ENCODE results near the gene ILDR1. TPM values are rescaled to one million over a fixed set of nuclear protein-coding genes. Genes with fewer than 3 reads are reported as not detected.

ILDR1 gene
- total and polyA plus RNA-seq, 2 donors (not counting 3 experiments of a cell fraction or from before 2014, with no cell fraction given) = not detected

DNA sequence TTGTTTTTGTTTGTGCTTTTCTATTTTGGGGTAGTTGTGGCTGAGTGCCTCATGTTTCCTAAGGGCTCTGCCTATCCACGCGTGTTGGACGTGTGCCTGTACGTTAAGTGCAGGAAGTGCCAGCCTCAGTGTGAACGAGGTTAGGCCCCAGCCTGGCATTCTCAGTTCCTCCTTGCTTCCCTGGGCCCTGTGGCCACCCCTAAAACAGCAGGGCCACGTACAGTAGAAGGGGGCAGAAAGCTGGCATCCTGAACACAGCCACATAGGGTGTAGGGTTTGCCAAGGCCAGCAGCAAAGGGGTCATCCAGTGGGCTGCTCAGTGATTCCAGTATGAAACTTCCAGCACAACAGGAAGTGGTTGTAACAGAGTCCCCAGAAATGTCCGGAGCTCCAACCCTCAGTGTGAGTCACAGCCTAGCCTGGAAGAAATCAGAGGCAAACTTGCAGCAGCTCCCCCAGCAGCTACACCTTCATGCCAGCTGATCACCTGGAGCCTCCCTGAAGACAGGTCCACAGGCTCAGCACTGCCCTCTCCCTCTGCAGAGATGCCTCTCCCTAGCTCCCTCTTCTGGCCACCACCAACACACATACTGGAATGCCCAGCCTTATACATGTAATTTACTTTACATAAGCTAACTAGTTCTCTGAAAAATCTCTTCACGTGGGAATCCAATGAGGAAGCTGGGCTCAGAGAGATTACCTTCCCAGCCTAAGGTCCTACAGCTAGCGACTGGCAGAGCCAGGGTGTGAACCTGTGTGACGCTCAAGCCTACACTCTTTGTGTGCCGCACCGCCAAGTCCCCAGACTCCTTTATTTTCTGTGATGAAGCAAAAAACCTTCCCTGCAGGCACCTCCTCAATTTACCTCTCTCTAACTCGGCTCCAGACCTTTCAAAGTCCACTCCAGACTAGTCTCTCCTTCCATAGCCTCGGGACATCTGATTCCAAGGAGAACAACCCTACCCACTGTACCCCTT, 26.6 kb downstream of the ILDR1 start:
- Histone ChIP-seq H2AFZ (ENCODE audit: low read depth, low read length) (peak overlapping the region; percentile 71), H3K9me1 (replicated peaks; ENCODE audit: control insufficient read depth, extremely low read depth, insufficient read depth, low read length) (no peaks in the 10 kb centered on the region), H3K4me1 (ENCODE audit: control insufficient read depth, extremely low read depth, insufficient read depth, low read length) (peaks cover 51% of the 10 kb centered on the region), H3K4me2 (ENCODE audit: insufficient read depth, low read length) (peak overlapping the region; percentile 7), H3K79me2 (ENCODE audit: control insufficient read depth, insufficient read depth, low read length) (no peaks in the 10 kb centered on the region), H3K36me3 (ENCODE audit: control insufficient read depth in 2 of 2, extremely low read depth in 1 of 2, insufficient read depth in 2 of 2, low read length in 2 of 2) (no peaks in the 10 kb centered on the region), H3K9me3 (replicated peaks; ENCODE audit: control insufficient read depth, insufficient read depth, low read length) (no peaks in the 10 kb centered on the region), H3K9ac (replicated peaks; ENCODE audit: extremely low read depth, insufficient read depth, low read length) (no peak overlapping the region), H4K20me1 (replicated peaks; ENCODE audit: control insufficient read depth, extremely low read depth, insufficient read depth, low read length) (no peaks in the 10 kb centered on the region), H3K27ac (ENCODE audit: insufficient read depth, low read depth, low read length) (peak overlapping the region; percentile 63), H3K4me3 (replicated peaks in 1 of 3; ENCODE audit: insufficient read depth in 1 of 3, low read depth in 1 of 3, low read length in 3 of 3) (no peak overlapping the region), H3K27me3 (ENCODE audit: control insufficient read depth in 2 of 2, insufficient read depth in 2 of 2, low read length in 2 of 2) (no peaks in the 10 kb centered on the region)
- BruUV-seq (replicated peaks) = no TSS peak
- DNase-seq (ENCODE audit: low read depth, low spot score) (peak; percentile 74), FAIRE-seq (peak; percentile 92)
- TF ChIP-seq, protein P1, sequence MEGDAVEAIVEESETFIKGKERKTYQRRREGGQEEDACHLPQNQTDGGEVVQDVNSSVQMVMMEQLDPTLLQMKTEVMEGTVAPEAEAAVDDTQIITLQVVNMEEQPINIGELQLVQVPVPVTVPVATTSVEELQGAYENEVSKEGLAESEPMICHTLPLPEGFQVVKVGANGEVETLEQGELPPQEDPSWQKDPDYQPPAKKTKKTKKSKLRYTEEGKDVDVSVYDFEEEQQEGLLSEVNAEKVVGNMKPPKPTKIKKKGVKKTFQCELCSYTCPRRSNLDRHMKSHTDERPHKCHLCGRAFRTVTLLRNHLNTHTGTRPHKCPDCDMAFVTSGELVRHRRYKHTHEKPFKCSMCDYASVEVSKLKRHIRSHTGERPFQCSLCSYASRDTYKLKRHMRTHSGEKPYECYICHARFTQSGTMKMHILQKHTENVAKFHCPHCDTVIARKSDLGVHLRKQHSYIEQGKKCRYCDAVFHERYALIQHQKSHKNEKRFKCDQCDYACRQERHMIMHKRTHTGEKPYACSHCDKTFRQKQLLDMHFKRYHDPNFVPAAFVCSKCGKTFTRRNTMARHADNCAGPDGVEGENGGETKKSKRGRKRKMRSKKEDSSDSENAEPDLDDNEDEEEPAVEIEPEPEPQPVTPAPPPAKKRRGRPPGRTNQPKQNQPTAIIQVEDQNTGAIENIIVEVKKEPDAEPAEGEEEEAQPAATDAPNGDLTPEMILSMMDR (IDR thresholded peaks at IDR 0.05; ENCODE audit: extremely low read depth in 1 of 2, insufficient read depth in 1 of 2, low read depth in 1 of 2, low read length in 2 of 2) = peak; percentile 32 to 62
- TF ChIP-seq MYC (IDR thresholded peaks at IDR 0.05; ENCODE audit: low read depth, low read length) (no peak), POLR2AphosphoS5 (IDR thresholded peaks at IDR 0.05; ENCODE audit: insufficient read depth, low read depth, low read length) (peak; percentile 40), POLR2A (IDR thresholded peaks at IDR 0.05; ENCODE audit: low read depth, low read length) (no peak), EZH2 (IDR thresholded peaks at IDR 0.05; ENCODE audit: borderline replicate concordance, low read depth, low read length, severe bottlenecking) (no peak), GATA2 (IDR thresholded peaks at IDR 0.05; ENCODE audit: insufficient read depth, insufficient read length, low read depth, low read length) (no peak), JUN (IDR thresholded peaks at IDR 0.05; ENCODE audit: borderline replicate concordance, insufficient read depth, insufficient read length, low read depth) (peak; percentile 15), FOS (IDR thresholded peaks at IDR 0.05; ENCODE audit: borderline replicate concordance, insufficient read depth, low read length) (peak; percentile 80)
- TF ChIP-seq, protein P2, sequence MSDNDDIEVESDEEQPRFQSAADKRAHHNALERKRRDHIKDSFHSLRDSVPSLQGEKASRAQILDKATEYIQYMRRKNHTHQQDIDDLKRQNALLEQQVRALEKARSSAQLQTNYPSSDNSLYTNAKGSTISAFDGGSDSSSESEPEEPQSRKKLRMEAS (IDR thresholded peaks at IDR 0.05; ENCODE audit: insufficient read depth, insufficient read length) = no peak
- dilution Hi-C loops (cut with MboI; ENCODE audit: extremely low pct_ligation_motif_present, low sequenced_read_pairs) (no loop called here), intact Hi-C loops (cut with micrococcal nuclease) (loop anchor here (5.0 kb wide), 2 partner anchors 97 to 248 kb away; partner anchors contain the start of gene GOLGB1)
- CTCF ChIA-PET = interaction anchor here (0.8 to 2.1 kb wide), 9 partner anchors 9 to 684 kb away, joined by 3 to 11 read pairs (median 4); partner anchors contain the start of gene SLC15A2
- POLR2A ChIA-PET = no interaction called here
